ENCODE data around the gene CELF2.

GRCh38 chr10:11153245-11153644, 135.6 kb downstream of the CELF2 start:
- TF ChIP-seq, protein P1, sequence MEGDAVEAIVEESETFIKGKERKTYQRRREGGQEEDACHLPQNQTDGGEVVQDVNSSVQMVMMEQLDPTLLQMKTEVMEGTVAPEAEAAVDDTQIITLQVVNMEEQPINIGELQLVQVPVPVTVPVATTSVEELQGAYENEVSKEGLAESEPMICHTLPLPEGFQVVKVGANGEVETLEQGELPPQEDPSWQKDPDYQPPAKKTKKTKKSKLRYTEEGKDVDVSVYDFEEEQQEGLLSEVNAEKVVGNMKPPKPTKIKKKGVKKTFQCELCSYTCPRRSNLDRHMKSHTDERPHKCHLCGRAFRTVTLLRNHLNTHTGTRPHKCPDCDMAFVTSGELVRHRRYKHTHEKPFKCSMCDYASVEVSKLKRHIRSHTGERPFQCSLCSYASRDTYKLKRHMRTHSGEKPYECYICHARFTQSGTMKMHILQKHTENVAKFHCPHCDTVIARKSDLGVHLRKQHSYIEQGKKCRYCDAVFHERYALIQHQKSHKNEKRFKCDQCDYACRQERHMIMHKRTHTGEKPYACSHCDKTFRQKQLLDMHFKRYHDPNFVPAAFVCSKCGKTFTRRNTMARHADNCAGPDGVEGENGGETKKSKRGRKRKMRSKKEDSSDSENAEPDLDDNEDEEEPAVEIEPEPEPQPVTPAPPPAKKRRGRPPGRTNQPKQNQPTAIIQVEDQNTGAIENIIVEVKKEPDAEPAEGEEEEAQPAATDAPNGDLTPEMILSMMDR (IDR thresholded peaks at IDR 0.05), result no peak
- TF ChIP-seq POLR2A (IDR thresholded peaks at IDR 0.05) (no peak), EP300 (IDR thresholded peaks at IDR 0.05) (no peak)

Data from sigmoid colon (tissue), 4 donors.